Measurements from ENCODE around the gene RER1.
A peak's percentile ranks its signal among the peaks of the same experiment; 100 is the strongest.

Gene RER1

GRCh38 chr1:2380816-2381591 lies 10.6 kb upstream of the RER1 start:
- no peak overlapping the region for H3K4me3 ChIP-seq (ENCODE audit: control insufficient read depth, low read depth, low read length)
- DNase-seq (ENCODE audit: low read depth) = no peak
- TF ChIP-seq, protein P1, sequence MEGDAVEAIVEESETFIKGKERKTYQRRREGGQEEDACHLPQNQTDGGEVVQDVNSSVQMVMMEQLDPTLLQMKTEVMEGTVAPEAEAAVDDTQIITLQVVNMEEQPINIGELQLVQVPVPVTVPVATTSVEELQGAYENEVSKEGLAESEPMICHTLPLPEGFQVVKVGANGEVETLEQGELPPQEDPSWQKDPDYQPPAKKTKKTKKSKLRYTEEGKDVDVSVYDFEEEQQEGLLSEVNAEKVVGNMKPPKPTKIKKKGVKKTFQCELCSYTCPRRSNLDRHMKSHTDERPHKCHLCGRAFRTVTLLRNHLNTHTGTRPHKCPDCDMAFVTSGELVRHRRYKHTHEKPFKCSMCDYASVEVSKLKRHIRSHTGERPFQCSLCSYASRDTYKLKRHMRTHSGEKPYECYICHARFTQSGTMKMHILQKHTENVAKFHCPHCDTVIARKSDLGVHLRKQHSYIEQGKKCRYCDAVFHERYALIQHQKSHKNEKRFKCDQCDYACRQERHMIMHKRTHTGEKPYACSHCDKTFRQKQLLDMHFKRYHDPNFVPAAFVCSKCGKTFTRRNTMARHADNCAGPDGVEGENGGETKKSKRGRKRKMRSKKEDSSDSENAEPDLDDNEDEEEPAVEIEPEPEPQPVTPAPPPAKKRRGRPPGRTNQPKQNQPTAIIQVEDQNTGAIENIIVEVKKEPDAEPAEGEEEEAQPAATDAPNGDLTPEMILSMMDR (conservative IDR thresholded peaks at IDR 0.05; ENCODE audit: control insufficient read depth, insufficient read depth, low read depth, low read length) = no peak

- TF ChIP-seq, protein P1 (conservative IDR thresholded peaks at IDR 0.05; ENCODE audit: control insufficient read depth, insufficient read depth, low read depth, low read length) = peak; percentile 82
- peak; percentile 75 for DNase-seq (ENCODE audit: low read depth)
- no peak overlapping the region for H3K4me3 ChIP-seq (ENCODE audit: control insufficient read depth, low read depth, low read length)
Observed at GRCh38 chr1:2381741-2382620, 9.7 kb upstream of the RER1 start.

GRCh38 chr1:2382621-2383361 lies 8.8 kb upstream of the RER1 start:
- no peak overlapping the region for H3K4me3 ChIP-seq (ENCODE audit: control insufficient read depth, low read depth, low read length)
- peak; percentile 26 for DNase-seq (ENCODE audit: low read depth)
- TF ChIP-seq, protein P1 (conservative IDR thresholded peaks at IDR 0.05; ENCODE audit: control insufficient read depth, insufficient read depth, low read depth, low read length) = peak; percentile 49

GRCh38 chr1:2383576-2383975 lies 8.1 kb upstream of the RER1 start:
- H3K4me3 ChIP-seq (ENCODE audit: control insufficient read depth, low read depth, low read length) = no peak overlapping the region
- TF ChIP-seq, protein P1 (conservative IDR thresholded peaks at IDR 0.05; ENCODE audit: control insufficient read depth, insufficient read depth, low read depth, low read length) = no peak
- no peak for DNase-seq (ENCODE audit: low read depth)

DNA sequence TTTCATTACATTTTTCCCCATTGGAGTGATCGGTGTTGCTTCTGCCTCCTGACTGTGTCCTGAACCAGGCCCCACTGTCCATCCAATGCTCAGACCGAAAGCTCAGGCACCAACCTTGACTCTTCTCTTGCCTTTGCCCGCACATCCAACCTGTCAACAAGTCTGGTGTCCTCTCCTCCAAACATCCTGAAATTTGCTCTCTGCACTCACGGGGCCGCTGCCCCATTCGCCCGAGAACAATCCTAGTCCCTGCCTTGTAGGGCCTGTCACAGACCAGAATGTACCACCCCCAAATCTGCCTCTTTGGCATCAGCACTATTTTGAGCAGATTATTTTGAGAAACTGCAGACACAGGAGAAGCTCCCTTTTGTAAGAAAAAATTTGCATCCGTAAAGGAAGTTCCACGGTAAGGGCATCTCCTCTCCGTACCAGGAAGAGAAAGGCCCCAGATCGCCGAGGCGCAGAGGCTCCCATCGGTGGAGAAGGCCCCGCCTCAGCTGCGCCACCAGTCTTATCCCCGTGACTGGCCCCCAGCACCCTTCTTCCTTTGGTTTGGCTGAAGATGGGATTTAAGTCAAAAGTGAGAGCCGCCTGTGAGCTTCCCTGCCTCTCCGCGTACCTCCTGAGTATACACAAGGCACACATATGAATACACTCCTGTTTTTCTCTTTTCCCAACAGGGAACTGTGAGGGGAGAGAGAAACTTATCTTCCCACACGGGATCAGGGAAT lies 7.3 kb upstream of the RER1 start:
- no peak overlapping the region for H3K4me3 ChIP-seq (ENCODE audit: control insufficient read depth, low read depth, low read length)
- TF ChIP-seq, protein P1 (conservative IDR thresholded peaks at IDR 0.05; ENCODE audit: control insufficient read depth, insufficient read depth, low read depth, low read length) = no peak
- no peak for DNase-seq (ENCODE audit: low read depth)

Measured in fibroblast of mammary gland (primary cell).